ENCODE measurements around the gene KRT23.

- TF ChIP-seq, protein P1, sequence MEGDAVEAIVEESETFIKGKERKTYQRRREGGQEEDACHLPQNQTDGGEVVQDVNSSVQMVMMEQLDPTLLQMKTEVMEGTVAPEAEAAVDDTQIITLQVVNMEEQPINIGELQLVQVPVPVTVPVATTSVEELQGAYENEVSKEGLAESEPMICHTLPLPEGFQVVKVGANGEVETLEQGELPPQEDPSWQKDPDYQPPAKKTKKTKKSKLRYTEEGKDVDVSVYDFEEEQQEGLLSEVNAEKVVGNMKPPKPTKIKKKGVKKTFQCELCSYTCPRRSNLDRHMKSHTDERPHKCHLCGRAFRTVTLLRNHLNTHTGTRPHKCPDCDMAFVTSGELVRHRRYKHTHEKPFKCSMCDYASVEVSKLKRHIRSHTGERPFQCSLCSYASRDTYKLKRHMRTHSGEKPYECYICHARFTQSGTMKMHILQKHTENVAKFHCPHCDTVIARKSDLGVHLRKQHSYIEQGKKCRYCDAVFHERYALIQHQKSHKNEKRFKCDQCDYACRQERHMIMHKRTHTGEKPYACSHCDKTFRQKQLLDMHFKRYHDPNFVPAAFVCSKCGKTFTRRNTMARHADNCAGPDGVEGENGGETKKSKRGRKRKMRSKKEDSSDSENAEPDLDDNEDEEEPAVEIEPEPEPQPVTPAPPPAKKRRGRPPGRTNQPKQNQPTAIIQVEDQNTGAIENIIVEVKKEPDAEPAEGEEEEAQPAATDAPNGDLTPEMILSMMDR (IDR thresholded peaks at IDR 0.05; ENCODE audit: low read depth, low read length) = no peak
- no peak for TF ChIP-seq POLR2A (IDR thresholded peaks at IDR 0.05; ENCODE audit: extremely low read depth, insufficient read length)
- TF ChIP-seq, protein P2, sequence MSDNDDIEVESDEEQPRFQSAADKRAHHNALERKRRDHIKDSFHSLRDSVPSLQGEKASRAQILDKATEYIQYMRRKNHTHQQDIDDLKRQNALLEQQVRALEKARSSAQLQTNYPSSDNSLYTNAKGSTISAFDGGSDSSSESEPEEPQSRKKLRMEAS (IDR thresholded peaks at IDR 0.05; ENCODE audit: low read depth, low read length) = no peak
- no peak for TF ChIP-seq MYC (IDR thresholded peaks at IDR 0.05; ENCODE audit: low read depth, low read length)
Measured at GRCh38 chr17:40906613-40907012, 30.8 kb downstream of the KRT23 start.
